ENCODE data around the gene GRM7.

DNA sequence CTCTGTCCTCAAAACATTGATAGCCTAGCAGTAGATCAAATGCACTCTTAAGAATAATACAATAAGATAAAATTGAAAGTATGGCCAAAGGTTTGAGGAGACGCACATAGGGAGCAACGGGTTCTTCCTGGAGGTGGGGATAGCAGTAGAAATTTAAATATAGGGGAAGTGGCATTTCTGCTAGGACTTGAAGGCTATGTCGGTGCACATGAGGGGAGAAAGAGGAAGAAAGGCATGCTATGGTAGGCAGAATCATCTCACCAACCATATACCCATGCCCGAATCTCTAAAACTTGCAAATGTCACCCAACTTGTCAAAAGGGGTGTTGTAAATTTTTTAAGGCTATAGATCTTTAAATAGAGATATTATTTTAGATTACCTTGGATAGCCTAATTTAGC, 905.6 kb downstream of the GRM7 start:
- TF ChIP-seq EZH2 (IDR thresholded peaks at IDR 0.05; ENCODE audit: borderline replicate concordance, insufficient read depth, low read length, poor library complexity, severe bottlenecking) (no peak), POLR2AphosphoS5 (IDR thresholded peaks at IDR 0.05) (no peak), EP300 (conservative IDR thresholded peaks at IDR 0.05; ENCODE audit: poor library complexity, severe bottlenecking) (no peak), TAF1 (IDR thresholded peaks at IDR 0.05; ENCODE audit: low read depth) (no peak), SMC3 (conservative IDR thresholded peaks at IDR 0.05; ENCODE audit: poor library complexity) (no peak), RAD21 (conservative IDR thresholded peaks at IDR 0.05) (no peak), MXI1 (conservative IDR thresholded peaks at IDR 0.05; ENCODE audit: poor library complexity, severe bottlenecking) (no peak)
- TF ChIP-seq, protein P1, sequence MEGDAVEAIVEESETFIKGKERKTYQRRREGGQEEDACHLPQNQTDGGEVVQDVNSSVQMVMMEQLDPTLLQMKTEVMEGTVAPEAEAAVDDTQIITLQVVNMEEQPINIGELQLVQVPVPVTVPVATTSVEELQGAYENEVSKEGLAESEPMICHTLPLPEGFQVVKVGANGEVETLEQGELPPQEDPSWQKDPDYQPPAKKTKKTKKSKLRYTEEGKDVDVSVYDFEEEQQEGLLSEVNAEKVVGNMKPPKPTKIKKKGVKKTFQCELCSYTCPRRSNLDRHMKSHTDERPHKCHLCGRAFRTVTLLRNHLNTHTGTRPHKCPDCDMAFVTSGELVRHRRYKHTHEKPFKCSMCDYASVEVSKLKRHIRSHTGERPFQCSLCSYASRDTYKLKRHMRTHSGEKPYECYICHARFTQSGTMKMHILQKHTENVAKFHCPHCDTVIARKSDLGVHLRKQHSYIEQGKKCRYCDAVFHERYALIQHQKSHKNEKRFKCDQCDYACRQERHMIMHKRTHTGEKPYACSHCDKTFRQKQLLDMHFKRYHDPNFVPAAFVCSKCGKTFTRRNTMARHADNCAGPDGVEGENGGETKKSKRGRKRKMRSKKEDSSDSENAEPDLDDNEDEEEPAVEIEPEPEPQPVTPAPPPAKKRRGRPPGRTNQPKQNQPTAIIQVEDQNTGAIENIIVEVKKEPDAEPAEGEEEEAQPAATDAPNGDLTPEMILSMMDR (IDR thresholded peaks at IDR 0.05; ENCODE audit: poor library complexity, severe bottlenecking), result no peak
- TF ChIP-seq, protein P2, sequence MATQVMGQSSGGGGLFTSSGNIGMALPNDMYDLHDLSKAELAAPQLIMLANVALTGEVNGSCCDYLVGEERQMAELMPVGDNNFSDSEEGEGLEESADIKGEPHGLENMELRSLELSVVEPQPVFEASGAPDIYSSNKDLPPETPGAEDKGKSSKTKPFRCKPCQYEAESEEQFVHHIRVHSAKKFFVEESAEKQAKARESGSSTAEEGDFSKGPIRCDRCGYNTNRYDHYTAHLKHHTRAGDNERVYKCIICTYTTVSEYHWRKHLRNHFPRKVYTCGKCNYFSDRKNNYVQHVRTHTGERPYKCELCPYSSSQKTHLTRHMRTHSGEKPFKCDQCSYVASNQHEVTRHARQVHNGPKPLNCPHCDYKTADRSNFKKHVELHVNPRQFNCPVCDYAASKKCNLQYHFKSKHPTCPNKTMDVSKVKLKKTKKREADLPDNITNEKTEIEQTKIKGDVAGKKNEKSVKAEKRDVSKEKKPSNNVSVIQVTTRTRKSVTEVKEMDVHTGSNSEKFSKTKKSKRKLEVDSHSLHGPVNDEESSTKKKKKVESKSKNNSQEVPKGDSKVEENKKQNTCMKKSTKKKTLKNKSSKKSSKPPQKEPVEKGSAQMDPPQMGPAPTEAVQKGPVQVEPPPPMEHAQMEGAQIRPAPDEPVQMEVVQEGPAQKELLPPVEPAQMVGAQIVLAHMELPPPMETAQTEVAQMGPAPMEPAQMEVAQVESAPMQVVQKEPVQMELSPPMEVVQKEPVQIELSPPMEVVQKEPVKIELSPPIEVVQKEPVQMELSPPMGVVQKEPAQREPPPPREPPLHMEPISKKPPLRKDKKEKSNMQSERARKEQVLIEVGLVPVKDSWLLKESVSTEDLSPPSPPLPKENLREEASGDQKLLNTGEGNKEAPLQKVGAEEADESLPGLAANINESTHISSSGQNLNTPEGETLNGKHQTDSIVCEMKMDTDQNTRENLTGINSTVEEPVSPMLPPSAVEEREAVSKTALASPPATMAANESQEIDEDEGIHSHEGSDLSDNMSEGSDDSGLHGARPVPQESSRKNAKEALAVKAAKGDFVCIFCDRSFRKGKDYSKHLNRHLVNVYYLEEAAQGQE (IDR thresholded peaks at IDR 0.05; ENCODE audit: borderline replicate concordance), result no peak
